Activated CD4-positive, alpha-beta T cell treated with anti-CD3 and anti-CD28 coated beads, Interleukin-2, amount 10 ng/mL, durations not matched to agents 7 days and 5 days (primary cell): ENCODE results near the gene CCDC57. TPM values are rescaled to one million over a fixed set of nuclear protein-coding genes. Genes with fewer than 3 reads are reported as not detected.
A peak's percentile ranks its signal among the peaks of the same experiment; 100 is the strongest.
"Not testable (repeated sequence)": the region's sequence is repeated elsewhere in the genome, so short reads cannot be mapped to it uniquely, and the experiment has no call there.

Source experiments
- CTCF ChIA-PET: fragments of 350-600 bp; sonication (Branson Sonifier 250); formaldehyde crosslinking; loops from one replicate; lab custom pipeline; 2021; ENCODE audit warnings: antibody characterized with exemption; lab: Charles Lee
- POLR2A ChIA-PET: fragments of 350-600 bp; sonication (Branson Sonifier 250); formaldehyde crosslinking; loops from one replicate; lab custom pipeline; 2021; ENCODE audit warnings: antibody characterized with exemption; lab: Charles Lee
- DNase-seq: peaks from one replicate; pipeline ENCODE4 v3.0.0-alpha.2; 2020
- H3K27ac Mint-ChIP-seq: one replicate; pipeline ENCODE4 v1.8.0; 2021; ENCODE audit warnings: mild to moderate bottlenecking, moderate library complexity, mixed read lengths
- H3K27me3 Mint-ChIP-seq: one replicate; pipeline ENCODE4 v1.8.0; 2021; ENCODE audit warnings: mixed read lengths
- H3K36me3 Mint-ChIP-seq: one replicate; pipeline ENCODE4 v1.8.0; 2021; ENCODE audit warnings: low read depth, mixed read lengths
- H3K4me1 Mint-ChIP-seq: one replicate; pipeline ENCODE4 v1.8.0; 2021; ENCODE audit warnings: mixed read lengths
- H3K4me3 Mint-ChIP-seq: one replicate; pipeline ENCODE4 v1.8.0; 2021; ENCODE audit warnings: mild to moderate bottlenecking, moderate library complexity, mixed read lengths
- H3K9me3 Mint-ChIP-seq: one replicate; pipeline ENCODE4 v1.8.0; 2021; ENCODE audit warnings: mixed read lengths
- total RNA-seq, 2 experiments: library from RNA; stranded (reverse); gene quantifications; one replicate each; pipeline ENCODE4 v1.2.3, GENCODE V29; 2021

Gene CCDC57, protein sequence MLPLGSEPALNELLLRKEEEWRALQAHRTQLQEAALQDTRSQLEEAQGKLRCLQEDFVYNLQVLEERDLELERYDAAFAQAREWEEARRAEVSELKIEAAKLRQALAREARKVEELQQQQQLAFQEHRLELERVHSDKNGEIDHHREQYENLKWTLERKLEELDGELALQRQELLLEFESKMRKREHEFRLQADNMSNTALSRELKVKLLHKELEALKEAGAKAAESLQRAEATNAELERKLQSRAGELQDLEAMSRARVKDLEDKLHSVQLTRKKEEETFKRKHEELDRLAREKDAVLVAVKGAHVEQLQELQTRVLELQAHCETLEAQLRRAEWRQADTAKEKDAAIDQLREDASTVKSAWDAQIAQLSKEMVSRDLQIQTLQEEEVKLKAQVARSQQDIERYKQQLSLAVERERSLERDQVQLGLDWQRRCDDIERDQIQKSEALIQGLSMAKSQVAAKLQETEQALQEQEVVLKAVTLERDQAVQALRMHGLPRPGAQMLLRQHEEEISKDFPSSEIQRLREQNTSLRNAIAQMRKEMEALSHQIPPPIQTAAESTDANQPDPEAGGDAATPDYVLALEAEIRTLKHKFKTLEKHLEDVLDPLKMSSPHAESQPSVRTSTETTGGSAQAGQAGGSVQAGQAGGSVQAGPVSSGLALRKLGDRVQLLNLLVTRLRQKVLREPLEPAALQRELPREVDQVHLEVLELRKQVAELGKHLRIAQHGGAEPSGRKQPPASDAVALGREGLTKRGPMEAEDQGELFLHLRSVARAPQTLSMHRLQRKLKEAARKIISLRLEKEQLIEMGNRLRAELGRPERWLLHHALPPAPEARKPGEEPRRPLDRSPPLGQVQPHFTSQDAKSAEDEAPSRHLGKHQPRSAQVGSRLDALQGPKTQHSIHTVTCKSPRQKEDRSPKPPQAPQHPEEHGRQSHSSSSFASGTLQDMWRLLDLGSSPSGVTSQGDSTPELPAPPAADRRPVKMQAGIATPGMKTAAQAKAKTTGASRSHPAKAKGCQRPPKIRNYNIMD
- 10 to 100 TPM; 60.5 to 69.7 TPM for total RNA-seq

DNA sequence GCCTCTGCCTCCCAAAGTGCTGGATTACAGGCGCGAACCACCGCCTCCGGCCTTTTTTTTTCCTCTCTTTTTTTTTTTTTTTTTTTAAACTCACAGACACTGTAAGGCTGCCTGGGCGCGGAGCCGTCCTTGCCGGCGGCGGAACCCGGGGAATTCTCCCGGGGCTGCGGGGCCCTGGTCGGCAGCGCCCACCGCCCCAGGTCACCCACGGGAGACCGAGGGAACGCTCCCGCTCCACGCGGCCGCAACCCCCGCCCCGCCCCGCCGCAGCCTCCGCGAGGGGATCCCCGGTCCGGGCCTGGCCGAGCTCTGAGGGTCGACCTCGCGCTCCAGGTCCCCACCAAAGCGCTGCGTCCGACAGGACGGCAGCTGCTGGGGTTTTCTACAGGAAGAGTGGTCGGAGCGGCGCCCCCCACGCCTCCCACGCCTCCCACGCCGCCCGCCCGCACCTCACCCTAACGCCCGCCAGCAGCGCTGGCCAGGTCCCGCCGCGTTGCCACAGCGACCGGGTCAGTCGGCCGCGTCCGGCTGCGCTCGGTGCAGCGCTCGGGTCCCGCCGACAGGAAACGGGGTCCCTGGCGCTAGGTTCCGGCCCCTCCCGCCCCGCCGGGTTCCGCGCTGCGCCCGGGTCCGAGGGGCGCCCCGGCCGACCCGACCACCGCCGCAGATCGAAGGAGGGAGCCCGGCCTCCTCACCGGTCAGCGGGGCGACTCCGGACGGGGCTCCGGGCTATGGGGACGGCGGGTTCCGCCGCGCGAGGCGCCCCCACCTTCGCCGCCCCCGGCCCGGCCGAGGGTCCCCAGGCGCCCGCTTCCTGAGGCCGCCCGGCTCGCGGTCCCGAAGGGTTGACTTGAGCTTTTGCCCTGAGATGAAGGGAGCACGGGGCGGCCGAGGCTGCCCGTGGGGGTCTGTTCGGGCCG, at the start of gene CCDC57:
Gene CCDC57 (minus strand): TSS at position 512 of the 920 bp plus-strand sequence. CDS start 10,898 bp downstream, outside the sequence.
- H3K4me1 Mint-ChIP-seq: peaks cover 40% of the 10 kb centered on the region
- H3K27ac Mint-ChIP-seq: peak within 1 kb of the TSS; percentile 77
- peaks cover 2% of the 10 kb centered on the region for H3K36me3 Mint-ChIP-seq
- no peaks in the 10 kb centered on the region for H3K27me3 Mint-ChIP-seq
- POLR2A ChIA-PET: interaction anchor here (1.1 kb wide), 1 partner anchor 12 kb away, joined by 3 read pairs; no protein-coding TSS in a partner anchor
- H3K4me3 Mint-ChIP-seq: peak within 1 kb of the TSS; percentile 77
- peak; percentile 72 for DNase-seq
- CTCF ChIA-PET: interaction anchor here (0.6 to 3.2 kb wide), 3 partner anchors 11 to 277 kb away, joined by 4 to 12 read pairs (median 6); no protein-coding TSS in a partner anchor
- no peaks in the 10 kb centered on the region for H3K9me3 Mint-ChIP-seq

DNA sequence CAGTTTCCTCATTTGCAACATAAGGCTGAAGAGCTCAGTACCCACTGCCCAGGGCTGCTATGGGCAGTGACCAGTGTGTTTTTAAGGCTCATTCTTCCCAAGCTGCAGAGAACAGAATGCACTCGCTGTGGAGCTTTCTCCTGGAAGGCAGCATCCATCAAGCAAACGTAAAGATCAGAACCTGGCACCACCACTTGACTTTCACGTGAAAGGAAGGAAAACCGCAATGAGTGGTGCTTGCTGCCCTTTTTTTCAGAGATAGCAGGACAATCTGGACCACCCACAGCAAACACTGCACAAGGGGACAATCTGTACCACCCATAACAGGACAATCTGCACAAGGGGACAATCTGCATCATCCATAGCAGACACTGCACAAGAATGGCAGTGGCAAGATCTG, 49.7 kb upstream of the CCDC57 start:
- Mint-ChIP-seq H3K4me1 (peaks cover 23% of the 10 kb centered on the region), H3K36me3 (peaks cover 88% of the 10 kb centered on the region), H3K27ac (no peak overlapping the region), H3K9me3 (peaks cover 4% of the 10 kb centered on the region), H3K4me3 (no peak overlapping the region), H3K27me3 (no peaks in the 10 kb centered on the region)
- no peak for DNase-seq
- ChIA-PET POLR2A (no interaction called here), CTCF (interaction anchor here (0.9 kb wide), 1 partner anchor 92 kb away, joined by 3 read pairs; no protein-coding TSS in a partner anchor)

DNA sequence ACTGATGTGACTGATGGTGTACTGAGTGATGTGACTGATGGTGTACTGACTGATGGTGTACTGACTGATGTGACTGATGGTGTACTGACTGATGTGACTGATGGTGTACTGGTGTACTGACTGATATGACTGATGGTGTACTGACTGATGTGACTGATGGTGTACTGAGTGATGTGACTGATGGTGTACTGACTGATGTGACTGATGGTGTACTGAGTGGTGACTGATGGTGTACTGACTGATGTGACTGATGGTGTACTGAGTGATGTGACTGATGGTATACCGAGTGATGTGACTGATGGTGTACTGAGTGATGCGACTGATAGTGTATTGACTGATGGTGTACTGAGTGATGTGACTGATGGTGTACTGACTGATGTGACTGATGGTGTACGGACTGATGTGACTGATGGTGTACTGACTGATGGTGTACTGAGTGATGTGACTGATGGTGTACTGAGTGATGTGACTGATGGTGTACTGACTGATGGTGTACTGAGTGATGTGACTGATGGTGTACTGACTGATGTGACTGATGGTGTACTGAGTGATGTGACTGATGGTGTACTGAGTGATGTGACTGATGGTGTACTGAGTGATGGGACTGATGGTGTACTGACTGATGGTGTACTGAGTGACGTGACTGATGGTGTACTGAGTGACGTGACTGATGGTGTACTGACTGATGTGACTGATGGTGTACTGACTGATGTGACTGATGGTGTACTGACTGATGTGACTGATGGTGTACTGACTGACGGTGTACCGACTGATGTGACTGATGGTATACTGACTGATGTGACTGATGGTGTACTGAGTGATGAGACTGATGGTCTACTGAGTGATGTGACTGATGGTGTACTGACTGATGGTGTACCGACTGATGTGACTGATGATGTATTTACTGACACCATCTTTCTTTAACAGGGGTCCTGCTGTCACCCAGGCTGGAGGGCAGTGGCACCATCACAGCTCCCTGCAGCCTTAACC, 47.6 kb upstream of the CCDC57 start:
- H3K9me3 Mint-ChIP-seq, H3K27me3 Mint-ChIP-seq, H3K27ac Mint-ChIP-seq, POLR2A ChIA-PET, CTCF ChIA-PET, DNase-seq, H3K4me3 Mint-ChIP-seq: not testable (repeated sequence)
- peaks cover 91% of the 10 kb centered on the region for H3K36me3 Mint-ChIP-seq
- peaks cover 12% of the 10 kb centered on the region for H3K4me1 Mint-ChIP-seq

DNA sequence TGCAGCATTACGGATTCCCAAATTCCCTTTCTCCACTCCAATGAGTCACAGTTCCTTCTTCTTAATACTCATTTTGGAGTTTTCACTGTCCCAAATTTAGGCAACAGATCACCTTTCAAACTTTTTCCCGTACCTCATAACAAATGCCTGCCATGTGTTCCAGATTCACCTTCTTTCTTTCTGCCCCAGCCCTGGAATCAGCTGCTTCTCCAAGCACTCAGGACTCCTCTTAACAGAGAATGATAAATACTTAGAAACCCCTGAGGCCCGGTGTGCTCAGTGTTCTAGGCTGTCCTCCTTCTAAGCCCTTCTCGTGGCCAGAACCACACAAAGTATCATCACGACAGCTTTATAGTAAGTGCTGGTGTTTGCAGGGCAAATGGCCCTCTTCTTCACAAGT, 45.9 kb upstream of the CCDC57 start:
- Mint-ChIP-seq H3K4me3 (no peak overlapping the region), H3K27ac (no peak overlapping the region), H3K4me1 (peaks cover 12% of the 10 kb centered on the region), H3K36me3 (peaks cover 82% of the 10 kb centered on the region), H3K27me3 (no peaks in the 10 kb centered on the region), H3K9me3 (peaks cover 4% of the 10 kb centered on the region)
- CTCF ChIA-PET: no interaction called here
- no peak for DNase-seq
- POLR2A ChIA-PET: no interaction called here

DNA sequence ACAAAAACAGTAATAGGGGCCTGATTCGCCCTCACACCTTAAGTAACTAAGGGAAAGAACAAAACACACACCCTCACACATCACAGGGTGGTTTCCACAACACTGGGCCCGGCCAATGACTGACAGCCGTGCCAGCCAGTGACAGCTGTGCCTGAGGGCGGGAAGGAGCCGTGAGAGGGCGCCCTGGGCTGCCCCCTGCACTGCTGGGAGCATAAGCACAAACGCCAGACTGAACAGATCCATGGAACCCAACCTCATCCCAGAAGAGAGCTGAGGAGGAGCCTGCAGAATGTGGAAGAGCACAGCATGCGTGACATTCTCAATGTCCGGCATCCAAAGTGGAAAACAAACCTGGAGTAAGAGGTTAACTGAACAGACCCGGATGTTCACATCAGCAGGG, 44.8 kb upstream of the CCDC57 start:
- Mint-ChIP-seq H3K4me3 (no peak overlapping the region), H3K36me3 (peaks cover 80% of the 10 kb centered on the region), H3K27ac (peak overlapping the region; percentile 5), H3K4me1 (peaks cover 12% of the 10 kb centered on the region), H3K27me3 (no peaks in the 10 kb centered on the region), H3K9me3 (peaks cover 4% of the 10 kb centered on the region)
- POLR2A ChIA-PET: no interaction called here
- DNase-seq: no peak
- CTCF ChIA-PET: no interaction called here

DNA sequence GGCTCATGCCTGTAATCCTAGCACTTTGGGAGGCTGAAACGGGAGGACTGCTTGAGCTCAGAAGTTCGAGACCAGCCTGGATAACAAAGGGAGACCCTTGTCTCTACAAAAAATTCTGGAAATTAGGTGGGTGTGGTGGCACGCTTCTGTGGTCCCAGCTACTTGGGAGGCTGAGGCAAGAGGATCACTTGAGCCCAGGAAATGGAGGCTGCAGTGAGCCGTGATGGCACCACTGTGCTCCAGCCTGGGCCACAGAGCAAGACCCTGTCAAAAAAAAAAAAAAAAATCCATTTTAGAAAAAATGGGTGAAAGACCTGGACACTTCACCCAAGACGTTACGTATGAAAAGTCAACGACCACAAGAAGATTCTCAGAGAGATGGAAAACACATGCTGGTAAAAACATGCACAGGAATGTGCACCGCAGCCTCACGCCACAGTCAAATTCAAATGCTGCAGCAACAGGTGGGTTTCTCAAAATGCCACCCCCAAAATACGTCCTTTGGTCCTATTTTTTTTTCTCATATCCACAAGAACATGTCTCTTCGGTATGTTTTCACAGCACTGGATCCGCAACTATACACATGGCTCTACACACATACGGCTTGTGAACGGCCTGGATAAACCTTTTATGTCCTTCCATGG, 43.7 kb upstream of the CCDC57 start:
- CTCF ChIA-PET: interaction anchor here (0.9 to 2.7 kb wide), 6 partner anchors 8 to 36 kb away, joined by 3 to 7 read pairs (median 4); no protein-coding TSS in a partner anchor
- Mint-ChIP-seq H3K4me1 (peaks cover 8% of the 10 kb centered on the region), H3K4me3 (no peak overlapping the region), H3K27me3 (no peaks in the 10 kb centered on the region), H3K9me3 (peaks cover 4% of the 10 kb centered on the region), H3K27ac (no peak overlapping the region), H3K36me3 (peaks cover 77% of the 10 kb centered on the region)
- DNase-seq: no peak
- POLR2A ChIA-PET: no interaction called here

DNA sequence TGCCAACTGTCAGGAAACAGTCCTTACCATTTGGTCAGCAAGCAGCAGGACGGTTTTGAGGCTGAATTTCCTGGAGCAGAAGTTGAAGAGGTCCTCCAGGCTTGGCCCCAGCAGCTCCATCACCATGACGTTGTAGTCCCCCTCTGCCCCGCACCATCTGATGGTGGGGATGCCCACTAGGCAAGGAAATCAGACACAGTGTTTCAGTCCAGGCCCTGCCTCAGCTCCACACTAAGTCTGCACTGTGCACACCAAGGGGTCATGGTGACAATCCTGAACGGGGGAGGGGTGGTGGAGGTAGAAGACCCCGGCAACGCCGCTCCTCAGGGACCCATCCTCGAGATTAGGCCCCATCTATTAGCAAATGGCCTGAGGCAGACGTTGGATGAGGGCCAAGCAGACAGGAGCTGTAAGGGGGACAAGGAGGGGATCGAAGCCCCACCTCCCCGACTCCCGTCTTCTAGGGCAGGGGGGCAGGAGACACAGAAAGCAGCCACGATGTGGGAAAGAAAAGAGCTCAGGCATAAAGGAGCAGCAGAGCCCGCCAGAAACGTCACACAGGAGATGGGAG, 42.8 kb upstream of the CCDC57 start:
- peaks cover 7% of the 10 kb centered on the region for H3K4me1 Mint-ChIP-seq
- peaks cover 73% of the 10 kb centered on the region for H3K36me3 Mint-ChIP-seq
- CTCF ChIA-PET: interaction anchor here (0.7 to 2.7 kb wide), 8 partner anchors 9 to 48 kb away, joined by 3 to 7 read pairs (median 4); no protein-coding TSS in a partner anchor
- POLR2A ChIA-PET: no interaction called here
- H3K27ac Mint-ChIP-seq: no peak overlapping the region
- no peak for DNase-seq
- no peaks in the 10 kb centered on the region for H3K9me3 Mint-ChIP-seq
- H3K4me3 Mint-ChIP-seq: no peak overlapping the region
- no peaks in the 10 kb centered on the region for H3K27me3 Mint-ChIP-seq

DNA sequence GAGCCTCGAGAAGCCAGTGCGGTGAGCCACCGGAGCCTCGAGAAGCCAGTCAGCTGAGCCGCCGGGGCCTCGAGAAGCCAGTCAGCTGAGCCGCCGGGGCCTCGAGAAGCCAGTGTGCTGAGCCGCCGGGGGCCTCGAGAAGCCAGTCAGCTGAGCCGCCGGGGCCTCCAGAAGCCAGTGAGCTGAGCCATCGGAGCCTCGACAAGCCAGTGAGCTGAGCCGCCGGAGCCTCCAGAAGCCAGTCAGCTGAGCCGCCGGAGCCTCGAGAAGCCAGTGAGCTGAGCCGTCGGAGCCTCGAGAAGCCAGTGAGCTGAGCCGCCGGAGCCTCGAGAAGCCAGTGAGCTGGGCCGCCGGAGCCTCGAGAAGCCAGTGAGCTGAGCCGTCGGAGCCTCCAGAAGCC, 42.1 kb upstream of the CCDC57 start:
- peaks cover 65% of the 10 kb centered on the region for H3K36me3 Mint-ChIP-seq
- H3K27me3 Mint-ChIP-seq, H3K9me3 Mint-ChIP-seq, H3K4me3 Mint-ChIP-seq, POLR2A ChIA-PET, H3K27ac Mint-ChIP-seq, DNase-seq, H3K4me1 Mint-ChIP-seq: not testable (repeated sequence)
- CTCF ChIA-PET: interaction anchor here (0.7 to 2.7 kb wide), 7 partner anchors 10 to 49 kb away, joined by 3 to 7 read pairs (median 3); no protein-coding TSS in a partner anchor

DNA sequence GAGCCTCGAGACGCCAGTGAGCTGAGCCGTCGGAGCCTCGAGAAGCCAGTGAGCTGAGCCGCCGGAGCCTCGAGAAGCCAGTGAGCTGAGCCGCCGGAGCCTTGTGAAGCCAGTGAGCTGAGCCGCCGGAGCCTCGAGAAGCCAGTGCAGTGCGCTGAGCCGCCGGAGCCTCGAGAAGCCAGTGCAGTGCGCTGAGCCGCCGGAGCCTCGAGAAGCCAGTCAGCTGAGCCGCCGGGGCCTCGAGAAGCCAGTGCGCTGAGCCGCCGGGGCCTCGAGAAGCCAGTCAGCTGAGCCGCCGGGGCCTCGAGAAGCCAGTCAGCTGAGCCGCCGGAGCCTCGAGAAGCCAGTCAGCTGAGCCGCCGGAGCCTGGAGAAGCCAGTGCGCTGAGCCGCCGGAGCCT, 41.5 kb upstream of the CCDC57 start:
- H3K27me3 Mint-ChIP-seq, POLR2A ChIA-PET, H3K4me1 Mint-ChIP-seq, H3K4me3 Mint-ChIP-seq, DNase-seq, H3K9me3 Mint-ChIP-seq, H3K27ac Mint-ChIP-seq: not testable (repeated sequence)
- CTCF ChIA-PET: interaction anchor here (1.3 to 2.7 kb wide), 3 partner anchors 12 to 18 kb away, joined by 3 to 7 read pairs (median 3); no protein-coding TSS in a partner anchor
- H3K36me3 Mint-ChIP-seq: peaks cover 59% of the 10 kb centered on the region

DNA sequence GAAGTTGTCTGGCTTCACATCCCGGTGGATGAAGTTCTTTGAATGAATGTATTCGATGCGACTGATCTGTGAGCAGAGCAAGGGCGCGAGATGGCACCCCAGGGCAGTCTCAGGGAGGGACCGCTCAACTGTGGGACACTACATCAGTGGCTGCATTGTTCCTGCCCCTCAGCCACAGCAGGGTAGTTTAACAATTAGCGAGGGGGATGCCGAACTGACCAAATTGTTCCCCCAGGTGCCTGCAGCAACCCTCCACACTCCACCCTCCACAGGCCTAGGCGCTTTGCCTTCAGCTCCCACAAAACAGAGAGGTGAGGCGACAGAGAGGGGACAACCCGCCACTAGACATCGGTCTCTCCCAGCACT, 40.5 kb upstream of the CCDC57 start:
- ChIA-PET CTCF (no interaction called here), POLR2A (no interaction called here)
- Mint-ChIP-seq H3K27ac (no peak overlapping the region), H3K4me3 (no peak overlapping the region), H3K4me1 (peaks cover 5% of the 10 kb centered on the region), H3K27me3 (no peaks in the 10 kb centered on the region), H3K36me3 (peaks cover 58% of the 10 kb centered on the region), H3K9me3 (no peaks in the 10 kb centered on the region)
- DNase-seq: no peak
